Inferior parietal cortex (tissue), 1 donor: ENCODE measurements around the gene COL23A1.
"Not testable (repeated sequence)": the region's sequence is repeated elsewhere in the genome, so short reads cannot be mapped to it uniquely, and the experiment has no call there.

Experiments used
- DNase-seq: peaks from one replicate; pipeline ENCODE4 v3.0.0-alpha.2; 2016; ENCODE audit errors: extremely low spot score

COL23A1 gene

GRCh38 chr5:178505639-178506407 is 84.4 kb downstream of the COL23A1 start:
- DNase-seq = no peak

- DNase-seq = no peak
These were observed 85.7 kb downstream of the COL23A1 start for GRCh38 chr5:178504340-178504960.

GRCh38 chr5:178502401-178503100 is 87.6 kb downstream of the COL23A1 start:
- DNase-seq = no peak

GRCh38 chr5:178499352-178499751 is 90.8 kb downstream of the COL23A1 start:
- no peak for DNase-seq

- DNase-seq = no peak
These were observed 93.6 kb downstream of the COL23A1 start for GRCh38 chr5:178496642-178497041.

GRCh38 chr5:178496214-178496613 is 94.0 kb downstream of the COL23A1 start:
- DNase-seq = no peak

- DNase-seq = no peak
These were observed 94.5 kb downstream of the COL23A1 start for GRCh38 chr5:178495706-178496105.

- no peak for DNase-seq
These were observed 97.9 kb downstream of the COL23A1 start for GRCh38 chr5:178492278-178492677.

- no peak for DNase-seq
These were observed 99.1 kb downstream of the COL23A1 start for GRCh38 chr5:178490935-178491652.

GRCh38 chr5:178489271-178489976 is 100.8 kb downstream of the COL23A1 start:
- no peak for DNase-seq

GRCh38 chr5:178488696-178489095 is 101.5 kb downstream of the COL23A1 start:
- no peak for DNase-seq

- DNase-seq = no peak
These were observed 102.1 kb downstream of the COL23A1 start for GRCh38 chr5:178487911-178488600.

- not testable (repeated sequence) for DNase-seq
These were observed 103.2 kb downstream of the COL23A1 start for GRCh38 chr5:178486878-178487512.

GRCh38 chr5:178486239-178486641 is 104.0 kb downstream of the COL23A1 start:
- DNase-seq = no peak

- DNase-seq = no peak
These were observed 106.6 kb downstream of the COL23A1 start for GRCh38 chr5:178483620-178484019.

GRCh38 chr5:178479261-178479660 is 110.9 kb downstream of the COL23A1 start:
- DNase-seq = no peak

- no peak for DNase-seq
These were observed 111.8 kb downstream of the COL23A1 start for GRCh38 chr5:178478370-178478769.

- DNase-seq = no peak
These were observed 112.4 kb downstream of the COL23A1 start for GRCh38 chr5:178477802-178478201.

- DNase-seq = no peak
These were observed 113.0 kb downstream of the COL23A1 start for GRCh38 chr5:178476972-178477754.

- no peak for DNase-seq
These were observed 113.7 kb downstream of the COL23A1 start for GRCh38 chr5:178476531-178476930.
